Inferior parietal cortex (tissue), 1 donor: Measurements from ENCODE around the gene CHCHD3.

ENCODE experiments used
- DNase-seq: peaks from one replicate; pipeline ENCODE4 v3.0.0-alpha.2; 2016; ENCODE audit errors: extremely low spot score

The CHCHD3 gene

GRCh38 chr7:132776048-132776620, 305.8 kb downstream of the CHCHD3 start:
- no peak for DNase-seq

GRCh38 chr7:132773527-132773956, 308.3 kb downstream of the CHCHD3 start:
- DNase-seq, result no peak

- DNase-seq, result no peak
Measured at GRCh38 chr7:132771301-132771730, 310.6 kb downstream of the CHCHD3 start.

GRCh38 chr7:132770055-132770454, 311.8 kb downstream of the CHCHD3 start:
- DNase-seq, result no peak

GRCh38 chr7:132769280-132769679, 312.6 kb downstream of the CHCHD3 start:
- DNase-seq, result no peak

GRCh38 chr7:132768099-132768498, 313.8 kb downstream of the CHCHD3 start:
- DNase-seq, result no peak

- DNase-seq, result no peak
Measured at GRCh38 chr7:132767378-132767777, 314.5 kb downstream of the CHCHD3 start.

- no peak for DNase-seq
Measured at GRCh38 chr7:132766660-132767059, 315.2 kb downstream of the CHCHD3 start.

GRCh38 chr7:132765861-132766260, 316.0 kb downstream of the CHCHD3 start:
- no peak for DNase-seq

- no peak for DNase-seq
Measured at GRCh38 chr7:132764762-132765161, 317.1 kb downstream of the CHCHD3 start.

- DNase-seq, result no peak
Measured at GRCh38 chr7:132760866-132761265, 321.0 kb downstream of the CHCHD3 start.

- no peak for DNase-seq
Measured at GRCh38 chr7:132760244-132760623, 321.7 kb downstream of the CHCHD3 start.

- DNase-seq, result no peak
Measured at GRCh38 chr7:132759482-132760243, 322.2 kb downstream of the CHCHD3 start.

- no peak for DNase-seq
Measured at GRCh38 chr7:132758986-132759385, 322.9 kb downstream of the CHCHD3 start.

- DNase-seq, result no peak
Measured at GRCh38 chr7:132757783-132758182, 324.1 kb downstream of the CHCHD3 start.

GRCh38 chr7:132756484-132756990, 325.4 kb downstream of the CHCHD3 start:
- DNase-seq, result no peak

GRCh38 chr7:132755538-132756483, 326.1 kb downstream of the CHCHD3 start:
- DNase-seq, result peak; percentile 75

GRCh38 chr7:132752431-132752830, 329.5 kb downstream of the CHCHD3 start:
- DNase-seq, result no peak

- DNase-seq, result no peak
Measured at GRCh38 chr7:132751244-132751647, 330.6 kb downstream of the CHCHD3 start.

- DNase-seq, result no peak
Measured at GRCh38 chr7:132750530-132751217, 331.2 kb downstream of the CHCHD3 start.

- peak; percentile 54 for DNase-seq
Measured at GRCh38 chr7:132750096-132750495, 331.8 kb downstream of the CHCHD3 start.
